ENCODE data around the gene PDAP1. TPM values are rescaled to one million over a fixed set of nuclear protein-coding genes. Genes with fewer than 3 reads are reported as not detected.

PDAP1 gene
- total RNA-seq: 93.9 and 110 TPM in 2 replicates
- 52.6 and 76.5 TPM in 2 replicates for polyA plus RNA-seq

- Histone ChIP-seq H3K9me3 (ENCODE audit: low read depth) (no peaks in the 10 kb centered on the region), H3K9me2 (replicated peaks; ENCODE audit: insufficient read depth) (no peaks in the 10 kb centered on the region), H4K20me1 (ENCODE audit: insufficient read depth, poor library complexity, severe bottlenecking) (peaks cover 31% of the 10 kb centered on the region), H3K36me3 (replicated peaks; ENCODE audit: insufficient read depth, low read depth) (no peaks in the 10 kb centered on the region), H2AFZ (peak within 1 kb of the TSS; percentile 72), H3K4me2 (peak within 1 kb of the TSS; percentile 87), H3K4me3 (peak within 1 kb of the TSS; percentile 57), H3K27ac (peak within 1 kb of the TSS; percentile 95), H3K4me1 (ENCODE audit: insufficient read depth) (peaks cover 23% of the 10 kb centered on the region), H3K27me3 (no peaks in the 10 kb centered on the region), H3K79me2 (peaks cover 83% of the 10 kb centered on the region)
- peak; percentile 94 for DNase-seq (ENCODE audit: low spot score)
- TF ChIP-seq CTCF (IDR thresholded peaks at IDR 0.05; ENCODE audit: poor library complexity) (no peak), EZH2 (IDR thresholded peaks at IDR 0.05; ENCODE audit: borderline replicate concordance) (no peak), EZH2phosphoT487 (IDR thresholded peaks at IDR 0.05; ENCODE audit: low read depth, severe bottlenecking, unreplicated experiment) (no peak)
- WGBS (ENCODE audit: low lambda C conversion rate, missing lambda C conversion rate): under 1% methylated on average over 68 of the region's 72 CpGs
Measured at GRCh38 chr7:99408379-99409191, at the start of gene PDAP1, which contains the start of gene BUD31. TSS of gene PDAP1 (minus strand) at chr7:99408597. CDS start at chr7:99408548, 49 bp downstream. TSS of gene BUD31 (plus strand) at chr7:99408969. CDS start at chr7:99411093, 2,124 bp downstream.

- Histone ChIP-seq H3K9me3 (ENCODE audit: low read depth) (no peaks in the 10 kb centered on the region), H4K20me1 (ENCODE audit: insufficient read depth, poor library complexity, severe bottlenecking) (peaks cover 38% of the 10 kb centered on the region), H3K27me3 (no peaks in the 10 kb centered on the region), H3K4me2 (no peak overlapping the region), H3K4me3 (no peak overlapping the region), H3K9me2 (replicated peaks; ENCODE audit: insufficient read depth) (no peaks in the 10 kb centered on the region), H3K79me2 (peaks cover 51% of the 10 kb centered on the region), H3K27ac (no peak overlapping the region), H3K4me1 (ENCODE audit: insufficient read depth) (no peaks in the 10 kb centered on the region), H2AFZ (no peak overlapping the region), H3K36me3 (replicated peaks; ENCODE audit: insufficient read depth, low read depth) (no peaks in the 10 kb centered on the region)
- 94% methylated on average over 26 of the region's 26 CpGs for WGBS (ENCODE audit: low lambda C conversion rate, missing lambda C conversion rate)
- TF ChIP-seq EZH2phosphoT487 (IDR thresholded peaks at IDR 0.05; ENCODE audit: low read depth, severe bottlenecking, unreplicated experiment) (no peak), EZH2 (IDR thresholded peaks at IDR 0.05; ENCODE audit: borderline replicate concordance) (no peak), CTCF (IDR thresholded peaks at IDR 0.05; ENCODE audit: poor library complexity) (no peak)
- no peak for DNase-seq (ENCODE audit: low spot score)
Measured at GRCh38 chr7:99457650-99458493, 49.5 kb upstream of the PDAP1 start.

GRCh38 chr7:99457050-99457649 is 48.8 kb upstream of the PDAP1 start:
- Histone ChIP-seq H4K20me1 (ENCODE audit: insufficient read depth, poor library complexity, severe bottlenecking) (peaks cover 38% of the 10 kb centered on the region), H3K9me2 (replicated peaks; ENCODE audit: insufficient read depth) (no peaks in the 10 kb centered on the region), H2AFZ (no peak overlapping the region), H3K36me3 (replicated peaks; ENCODE audit: insufficient read depth, low read depth) (no peaks in the 10 kb centered on the region), H3K9me3 (ENCODE audit: low read depth) (no peaks in the 10 kb centered on the region), H3K4me3 (no peak overlapping the region), H3K79me2 (peaks cover 44% of the 10 kb centered on the region), H3K4me1 (ENCODE audit: insufficient read depth) (no peaks in the 10 kb centered on the region), H3K4me2 (no peak overlapping the region), H3K27me3 (no peaks in the 10 kb centered on the region), H3K27ac (no peak overlapping the region)
- WGBS (ENCODE audit: low lambda C conversion rate, missing lambda C conversion rate): 93% methylated on average over 6 of the region's 6 CpGs
- no peak for DNase-seq (ENCODE audit: low spot score)
- no peak for TF ChIP-seq EZH2phosphoT487 (IDR thresholded peaks at IDR 0.05; ENCODE audit: low read depth, severe bottlenecking, unreplicated experiment)
- no peak for TF ChIP-seq EZH2 (IDR thresholded peaks at IDR 0.05; ENCODE audit: borderline replicate concordance)
- no peak for TF ChIP-seq CTCF (IDR thresholded peaks at IDR 0.05; ENCODE audit: poor library complexity)

Data from hepatocyte (in vitro differentiated cells).